Panc1 (cell line): ENCODE data around the gene IGSF21. TPM values are rescaled to one million over a fixed set of nuclear protein-coding genes. Genes with fewer than 3 reads are reported as not detected.

ENCODE experiments used
- ATAC-seq: fragments of 200-7000 bp; cut with Tn5 transposase; 2 replicates; pipeline ENCODE4 v1.9.1; 2020; ENCODE audit warnings: mild to moderate bottlenecking, moderate library complexity
- BruUV-seq: library from RNA; stranded (reverse); fragments of 400-500 nt; replicated peaks from 2 replicates; lab custom pipeline; 2021; lab: Mats Ljungman, UMichigan
- CTCF ChIA-PET: fragments of 300-600 bp; sonication (Branson Sonifier 250); formaldehyde crosslinking; loops from one replicate; lab custom pipeline; 2022; ENCODE audit warnings: antibody characterized with exemption; lab: Charles Lee
- POLR2A ChIA-PET: fragments of 300-600 bp; sonication (Branson Sonifier 250); formaldehyde crosslinking; loops from one replicate; lab custom pipeline; 2022; ENCODE audit warnings: antibody characterized with exemption; lab: Charles Lee
- DNase-seq: peaks from one replicate; pipeline ENCODE4 v3.0.0-alpha.2; 2010; ENCODE audit warnings: low read depth, low spot score
- H3K27ac ChIP-seq: 2 replicates; pipeline ENCODE4 v1.5.1; 2011; ENCODE audit warnings: mild to moderate bottlenecking, low read length, inconsistent platforms
- H3K27me3 ChIP-seq: fragments of 200-500 bp; sonication (Bioruptor generic); 2 replicates; pipeline ENCODE4 v1.6.0; 2014; ENCODE audit warnings: low read length, inconsistent platforms; ENCODE audit not compliant: control insufficient read depth, insufficient read depth
- H3K36me3 ChIP-seq: fragments of 200-500 bp; sonication (Bioruptor generic); 2 replicates; pipeline ENCODE4 v1.5.1; 2014; ENCODE audit warnings: inconsistent platforms, mild to moderate bottlenecking, low read length, moderate library complexity; ENCODE audit not compliant: control insufficient read depth, insufficient read depth
- H3K4me1 ChIP-seq: 2 replicates; pipeline ENCODE4 v1.5.1; 2011; ENCODE audit warnings: inconsistent platforms, mild to moderate bottlenecking, low read length, moderate library complexity; ENCODE audit not compliant: control insufficient read depth, insufficient read depth
- H3K4me3 ChIP-seq, 2 experiments: 2 replicates each; pipeline ENCODE4 v1.5.1; 2011 to 2012; ENCODE audit warnings: low read depth in 2 of 2, low read length in 2 of 2, mild to moderate bottlenecking in 2 of 2, inconsistent platforms in 1 of 2, moderate library complexity in 1 of 2
- H3K9me3 ChIP-seq: fragments of 200-500 bp; sonication (Bioruptor generic); 2 replicates; pipeline ENCODE4 v1.5.1; 2014; ENCODE audit warnings: low read depth, mild to moderate bottlenecking, inconsistent platforms, low read length, moderate library complexity; ENCODE audit not compliant: control insufficient read depth, insufficient read depth
- POLR2AphosphoS5 ChIP-seq: IDR thresholded peaks from 2 replicates; pipeline ENCODE4 v1.6.1; 2012; ENCODE audit warnings: mild to moderate bottlenecking, low read depth, low read length, moderate library complexity
- SIN3A ChIP-seq: IDR thresholded peaks from 2 replicates; pipeline ENCODE4 v1.6.1; 2012; ENCODE audit warnings: low read depth, mild to moderate bottlenecking, low read length, moderate library complexity, borderline replicate concordance; ENCODE audit not compliant: insufficient read depth
- TCF7L2 ChIP-seq: IDR thresholded peaks from 2 replicates; pipeline ENCODE4 v1.6.1; 2011; ENCODE audit warnings: mild to moderate bottlenecking, low read depth, low read length, inconsistent platforms
- in situ Hi-C: cut with HindIII; loops from 2 replicates; pipeline ENCODE4 v1.10.0; 2016; ENCODE audit warnings: low sequenced_read_pairs, low pct_unique_long_range_greater_than_20kb
- intact Hi-C: fragments of 100-400 bp; cut with micrococcal nuclease; formaldehyde crosslinking; loops from one replicate; pipeline ENCODE4 v1.10.0; 2022; ENCODE audit not compliant: unreplicated experiment
- total RNA-seq: library from RNA; stranded (reverse); gene quantifications from one replicate; pipeline ENCODE4 v1.2.1, GENCODE V29; 2021; ENCODE audit not compliant: unreplicated experiment
- TF ChIP-seq, protein P1 (sequence below), 2 experiments: IDR thresholded peaks; 2 replicates each; pipeline ENCODE4 v1.6.1; 2011 to 2012; ENCODE audit warnings: low read depth in 2 of 2, control low read depth in 1 of 2, low read length in 1 of 2, mild to moderate bottlenecking in 1 of 2, moderate library complexity in 1 of 2; ENCODE audit not compliant: insufficient read depth in 1 of 2
- TF ChIP-seq, protein P2 (sequence below): fragments of 450-650 bp; IDR thresholded peaks from 2 replicates; pipeline ENCODE4 v1.5.1; 2017; ENCODE audit warnings: mild to moderate bottlenecking

IGSF21 gene
- total RNA-seq, 1 experiment from 2014 or later, result not detected

DNA sequence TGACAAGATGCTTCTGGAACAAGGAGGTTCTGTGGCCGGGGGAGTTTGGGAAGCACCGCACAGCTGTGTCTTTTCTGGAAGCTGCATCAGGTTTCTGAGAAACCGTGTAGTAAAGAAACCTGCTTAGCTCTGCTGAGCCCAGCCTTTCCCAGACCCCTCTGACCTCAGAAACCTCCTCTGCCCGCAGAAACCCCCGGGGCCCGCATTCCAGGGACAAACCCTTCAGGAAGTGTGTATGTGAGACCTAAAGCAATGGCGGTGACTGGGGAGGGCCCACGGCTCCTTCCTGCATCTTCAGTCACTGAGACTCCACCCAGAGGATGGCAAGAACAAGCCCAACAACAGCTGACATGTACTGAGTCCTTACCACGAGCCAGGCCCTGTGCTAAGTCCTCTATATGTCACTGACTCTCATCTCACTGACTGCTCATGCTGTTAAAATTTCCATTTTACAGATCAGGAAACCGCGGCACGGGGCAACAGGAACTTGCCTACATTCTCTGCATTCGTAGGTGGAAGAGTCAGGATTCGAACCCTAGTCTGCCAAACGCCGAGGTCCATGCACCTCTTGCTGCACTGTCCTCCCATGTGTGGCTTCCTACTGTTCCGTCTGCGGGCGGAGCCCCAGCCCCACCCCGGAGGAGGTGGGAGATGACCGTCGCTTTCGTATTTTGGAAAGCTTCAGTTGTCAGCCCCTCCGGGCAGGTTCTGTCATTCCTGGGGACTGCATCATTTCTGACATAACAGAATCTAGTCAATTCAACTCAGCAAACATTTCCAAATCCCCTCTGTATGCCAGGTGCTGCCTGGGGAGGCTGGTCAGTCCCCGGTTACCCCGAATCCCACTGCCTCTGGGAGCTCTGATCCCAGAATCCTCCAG is 299.8 kb downstream of the IGSF21 start:
- no peak overlapping the region for H3K4me3 ChIP-seq
- no peaks in the 10 kb centered on the region for H3K4me1 ChIP-seq
- H3K27ac ChIP-seq, result no peak overlapping the region
- DNase-seq (no peak), ATAC-seq (no peak)
- intact Hi-C loops (no loop called here), in situ Hi-C loops (no loop called here)
- POLR2A ChIA-PET, result no interaction called here
- no TSS peak for BruUV-seq
- H3K36me3 ChIP-seq, result no peaks in the 10 kb centered on the region
- H3K9me3 ChIP-seq, result no peaks in the 10 kb centered on the region
- TF ChIP-seq, protein P1, sequence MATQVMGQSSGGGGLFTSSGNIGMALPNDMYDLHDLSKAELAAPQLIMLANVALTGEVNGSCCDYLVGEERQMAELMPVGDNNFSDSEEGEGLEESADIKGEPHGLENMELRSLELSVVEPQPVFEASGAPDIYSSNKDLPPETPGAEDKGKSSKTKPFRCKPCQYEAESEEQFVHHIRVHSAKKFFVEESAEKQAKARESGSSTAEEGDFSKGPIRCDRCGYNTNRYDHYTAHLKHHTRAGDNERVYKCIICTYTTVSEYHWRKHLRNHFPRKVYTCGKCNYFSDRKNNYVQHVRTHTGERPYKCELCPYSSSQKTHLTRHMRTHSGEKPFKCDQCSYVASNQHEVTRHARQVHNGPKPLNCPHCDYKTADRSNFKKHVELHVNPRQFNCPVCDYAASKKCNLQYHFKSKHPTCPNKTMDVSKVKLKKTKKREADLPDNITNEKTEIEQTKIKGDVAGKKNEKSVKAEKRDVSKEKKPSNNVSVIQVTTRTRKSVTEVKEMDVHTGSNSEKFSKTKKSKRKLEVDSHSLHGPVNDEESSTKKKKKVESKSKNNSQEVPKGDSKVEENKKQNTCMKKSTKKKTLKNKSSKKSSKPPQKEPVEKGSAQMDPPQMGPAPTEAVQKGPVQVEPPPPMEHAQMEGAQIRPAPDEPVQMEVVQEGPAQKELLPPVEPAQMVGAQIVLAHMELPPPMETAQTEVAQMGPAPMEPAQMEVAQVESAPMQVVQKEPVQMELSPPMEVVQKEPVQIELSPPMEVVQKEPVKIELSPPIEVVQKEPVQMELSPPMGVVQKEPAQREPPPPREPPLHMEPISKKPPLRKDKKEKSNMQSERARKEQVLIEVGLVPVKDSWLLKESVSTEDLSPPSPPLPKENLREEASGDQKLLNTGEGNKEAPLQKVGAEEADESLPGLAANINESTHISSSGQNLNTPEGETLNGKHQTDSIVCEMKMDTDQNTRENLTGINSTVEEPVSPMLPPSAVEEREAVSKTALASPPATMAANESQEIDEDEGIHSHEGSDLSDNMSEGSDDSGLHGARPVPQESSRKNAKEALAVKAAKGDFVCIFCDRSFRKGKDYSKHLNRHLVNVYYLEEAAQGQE (IDR thresholded peaks at IDR 0.05; ENCODE audit: insufficient read depth in 1 of 2, low read depth in 2 of 2, low read length in 1 of 2), result no peak
- TF ChIP-seq, protein P2, sequence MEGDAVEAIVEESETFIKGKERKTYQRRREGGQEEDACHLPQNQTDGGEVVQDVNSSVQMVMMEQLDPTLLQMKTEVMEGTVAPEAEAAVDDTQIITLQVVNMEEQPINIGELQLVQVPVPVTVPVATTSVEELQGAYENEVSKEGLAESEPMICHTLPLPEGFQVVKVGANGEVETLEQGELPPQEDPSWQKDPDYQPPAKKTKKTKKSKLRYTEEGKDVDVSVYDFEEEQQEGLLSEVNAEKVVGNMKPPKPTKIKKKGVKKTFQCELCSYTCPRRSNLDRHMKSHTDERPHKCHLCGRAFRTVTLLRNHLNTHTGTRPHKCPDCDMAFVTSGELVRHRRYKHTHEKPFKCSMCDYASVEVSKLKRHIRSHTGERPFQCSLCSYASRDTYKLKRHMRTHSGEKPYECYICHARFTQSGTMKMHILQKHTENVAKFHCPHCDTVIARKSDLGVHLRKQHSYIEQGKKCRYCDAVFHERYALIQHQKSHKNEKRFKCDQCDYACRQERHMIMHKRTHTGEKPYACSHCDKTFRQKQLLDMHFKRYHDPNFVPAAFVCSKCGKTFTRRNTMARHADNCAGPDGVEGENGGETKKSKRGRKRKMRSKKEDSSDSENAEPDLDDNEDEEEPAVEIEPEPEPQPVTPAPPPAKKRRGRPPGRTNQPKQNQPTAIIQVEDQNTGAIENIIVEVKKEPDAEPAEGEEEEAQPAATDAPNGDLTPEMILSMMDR, result no peak
- TF ChIP-seq TCF7L2 (no peak), POLR2AphosphoS5 (no peak), SIN3A (no peak)
- H3K27me3 ChIP-seq, result no peaks in the 10 kb centered on the region; the same call in 1 of the 2 replicates
- CTCF ChIA-PET, result no interaction called here

DNA sequence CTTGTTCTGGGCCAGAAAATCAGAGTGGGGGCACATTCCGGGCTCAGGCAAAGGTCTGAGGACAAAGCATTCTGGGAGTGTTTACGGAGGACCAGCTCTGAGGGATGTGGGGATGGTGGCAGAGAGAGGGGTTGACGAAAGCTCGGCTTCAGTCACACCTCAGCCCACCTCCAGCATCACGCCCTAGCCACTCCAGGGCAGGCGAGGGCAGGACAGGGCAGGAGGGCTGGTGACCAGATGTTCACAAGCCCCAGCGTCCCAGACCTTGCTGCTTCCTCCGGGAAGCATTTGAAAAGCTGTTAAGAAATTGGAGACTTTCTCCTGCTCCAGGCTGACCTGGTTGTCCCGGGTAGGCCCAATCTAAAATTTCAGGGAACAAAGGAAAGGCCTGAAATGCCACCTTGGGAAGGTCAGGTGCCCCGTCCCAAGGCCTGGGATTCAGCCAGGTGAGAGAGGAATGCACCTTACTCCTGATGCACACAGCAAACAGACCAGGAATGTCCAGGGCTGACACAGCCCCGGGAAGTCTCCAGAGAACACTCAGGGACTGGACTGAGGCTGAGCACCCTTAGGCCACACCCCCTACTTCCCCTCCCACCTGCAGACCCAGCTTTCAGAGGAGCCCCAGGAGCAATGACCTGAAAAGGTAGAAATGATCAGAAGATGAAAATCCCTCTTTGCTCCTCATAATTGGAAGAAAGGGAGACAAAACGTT is 301.2 kb downstream of the IGSF21 start:
- in situ Hi-C loops, result no loop called here
- DNase-seq (no peak), ATAC-seq (no peak)
- CTCF ChIA-PET, result no interaction called here
- no peaks in the 10 kb centered on the region; the same call in 1 of the 2 replicates for H3K27me3 ChIP-seq
- H3K36me3 ChIP-seq, result no peaks in the 10 kb centered on the region
- TF ChIP-seq, protein P2, result no peak
- no peak for TF ChIP-seq TCF7L2
- no peak for TF ChIP-seq SIN3A
- no peak for TF ChIP-seq POLR2AphosphoS5
- TF ChIP-seq, protein P1 (IDR thresholded peaks at IDR 0.05; ENCODE audit: insufficient read depth in 1 of 2, low read depth in 2 of 2, low read length in 1 of 2), result no peak
- no peaks in the 10 kb centered on the region for H3K4me1 ChIP-seq
- POLR2A ChIA-PET, result no interaction called here
- H3K9me3 ChIP-seq, result no peaks in the 10 kb centered on the region
- BruUV-seq, result no TSS peak
- intact Hi-C loops, result no loop called here
- H3K27ac ChIP-seq, result no peak overlapping the region
- no peak overlapping the region for H3K4me3 ChIP-seq
